GM18499 (cell line): ENCODE results near the gene KLHL6.
"Not testable (repeated sequence)": the region's sequence is repeated elsewhere in the genome, so short reads cannot be mapped to it uniquely, and the experiment has no call there.

Source experiments
- ATAC-seq: cut with Tn5 transposase; IDR thresholded peaks from one replicate; pipeline ENCODE4 v1.9.1; 2021; ENCODE audit warnings: moderate number of reproducible peaks; ENCODE audit not compliant: insufficient read depth, unreplicated experiment

Gene KLHL6

DNA sequence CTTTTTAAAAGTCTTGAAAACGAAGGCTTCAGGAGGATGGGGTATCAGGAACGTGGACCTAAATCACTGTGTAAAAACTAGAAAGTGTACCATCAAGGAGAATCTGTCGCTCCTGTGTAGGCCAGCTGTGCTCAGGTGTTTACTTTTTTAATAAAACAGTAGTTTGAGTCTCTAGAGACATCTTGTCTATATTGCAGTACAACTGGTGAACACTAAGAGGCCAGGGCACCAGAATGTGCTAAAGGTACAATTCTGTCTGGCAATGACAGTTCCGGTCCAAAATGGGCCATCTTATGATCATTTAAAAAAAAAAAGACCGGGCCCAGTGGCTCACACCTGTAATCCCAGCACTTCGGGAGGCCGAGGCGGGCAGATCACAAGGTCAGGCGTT lies 65.3 kb downstream of the KLHL6 start:
- no peak for ATAC-seq

DNA sequence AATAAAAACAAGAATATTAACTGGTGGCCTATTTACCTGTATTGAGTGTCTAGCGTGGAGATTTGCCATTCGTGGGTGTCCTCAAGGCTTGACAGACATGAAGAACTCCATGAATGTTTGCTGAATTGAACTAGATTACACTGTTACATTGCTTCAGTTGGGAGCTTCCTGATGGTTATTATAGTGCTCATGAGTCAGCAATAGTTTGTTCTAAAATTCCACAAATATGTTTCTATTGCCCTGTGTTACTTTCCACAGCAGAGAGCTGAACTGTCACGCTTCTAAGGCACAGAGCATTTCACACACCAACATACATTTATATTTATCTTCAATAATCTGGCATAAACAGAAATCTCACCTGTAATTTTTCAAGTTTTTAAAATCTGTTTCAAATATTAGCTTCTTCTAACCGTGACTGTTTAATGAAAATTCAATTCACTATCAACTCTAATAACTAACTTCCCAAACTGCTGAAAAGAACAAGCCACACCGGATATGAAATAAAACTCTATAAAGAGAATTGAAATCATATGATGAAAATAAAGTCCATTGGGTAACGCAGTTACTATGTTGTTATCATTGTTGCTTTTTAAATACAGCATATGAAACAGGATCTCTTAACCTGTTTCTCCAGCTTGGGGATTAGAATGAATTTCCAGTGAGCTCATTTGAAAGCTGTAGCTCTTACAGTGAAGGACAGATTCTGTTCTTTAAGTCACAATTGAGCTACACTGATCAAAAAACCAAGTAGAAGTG lies 65.9 kb downstream of the KLHL6 start:
- ATAC-seq: no peak

DNA sequence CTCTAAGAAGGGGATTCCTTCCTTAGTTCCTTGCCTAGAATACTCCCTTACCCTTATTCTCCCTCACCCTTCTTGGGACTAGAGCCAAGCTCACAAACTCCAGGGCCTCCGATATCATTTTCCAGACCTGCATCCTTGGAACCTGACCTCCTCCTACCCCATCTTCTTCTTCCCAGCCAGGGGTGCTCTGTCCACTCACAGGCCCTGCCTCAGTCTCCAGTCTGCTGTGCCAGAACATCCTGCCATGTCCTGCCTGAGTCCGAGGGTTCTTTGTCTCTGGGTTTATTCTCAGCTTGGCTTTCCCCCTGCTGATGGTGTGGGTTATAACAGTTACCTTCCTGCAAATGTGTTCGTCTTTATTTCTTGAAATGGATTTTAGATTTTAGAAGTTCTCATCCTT lies 67.2 kb downstream of the KLHL6 start:
- no peak for ATAC-seq

GRCh38 chr3:183487896-183488295 lies 67.6 kb downstream of the KLHL6 start:
- no peak for ATAC-seq

DNA sequence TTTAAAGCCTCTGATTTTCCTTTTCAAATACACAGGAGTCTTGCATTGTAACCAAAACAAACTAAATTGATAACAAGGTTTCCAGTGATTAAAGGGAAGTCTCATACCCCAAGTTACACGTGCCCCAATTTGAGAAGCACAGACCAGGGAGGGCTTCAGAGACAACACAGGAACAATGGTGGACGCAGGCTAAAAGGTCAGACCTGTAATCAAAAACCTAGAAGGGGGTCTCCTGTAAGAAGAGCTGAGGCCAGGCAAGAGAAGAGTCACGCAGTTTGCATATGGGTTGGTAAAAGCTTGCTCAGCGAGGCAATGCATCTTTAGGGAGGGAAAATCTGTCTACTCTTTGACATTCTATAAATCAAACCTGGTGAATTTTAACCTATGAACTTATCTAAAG lies 68.5 kb downstream of the KLHL6 start:
- ATAC-seq: no peak

- no peak for ATAC-seq
These were observed 69.0 kb downstream of the KLHL6 start for GRCh38 chr3:183486472-183486871.

GRCh38 chr3:183485585-183485984 lies 69.9 kb downstream of the KLHL6 start:
- no peak for ATAC-seq

- ATAC-seq: no peak
These were observed 70.4 kb downstream of the KLHL6 start for GRCh38 chr3:183485093-183485492.

GRCh38 chr3:183484431-183485075 lies 71.0 kb downstream of the KLHL6 start:
- no peak for ATAC-seq

DNA sequence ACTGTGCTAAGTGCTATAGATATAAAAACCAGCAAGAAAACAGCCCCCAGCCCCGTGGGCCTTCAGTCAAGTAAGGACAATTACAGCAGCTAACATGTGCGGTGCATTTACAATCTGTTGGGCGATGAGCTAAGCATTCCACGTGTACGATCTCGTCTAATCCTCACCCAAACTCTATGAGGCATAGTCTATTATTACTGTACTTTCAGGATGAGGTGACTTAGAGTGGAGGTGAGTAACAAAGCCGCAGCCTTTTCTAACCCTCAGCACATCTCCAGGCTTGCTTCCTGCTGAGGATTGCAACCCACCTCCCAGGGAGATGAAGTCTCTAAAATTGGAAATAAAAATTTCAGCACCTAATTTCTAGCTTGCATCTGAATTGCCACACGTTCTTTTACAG lies 73.9 kb downstream of the KLHL6 start:
- no peak for ATAC-seq

DNA sequence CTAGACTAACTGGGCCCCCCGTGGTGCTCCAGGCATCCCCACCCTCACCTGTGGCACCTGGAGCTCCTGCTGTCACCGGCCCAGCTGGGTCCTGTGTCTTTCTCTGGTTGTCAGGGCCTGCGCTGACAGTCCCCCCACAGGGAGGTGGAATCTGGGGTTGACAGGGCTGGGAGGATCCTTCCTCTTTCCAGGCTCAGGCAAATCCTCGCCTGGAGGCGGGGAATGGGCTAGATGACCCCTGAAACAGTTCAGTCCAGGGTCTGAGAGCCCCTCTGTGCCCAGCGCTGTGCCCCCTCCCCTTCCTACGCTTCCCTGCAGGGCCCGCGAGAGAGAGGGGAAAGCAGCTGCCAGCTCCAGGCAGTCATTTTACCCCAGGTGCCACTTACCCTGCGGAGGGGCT lies 77.0 kb downstream of the KLHL6 start:
- ATAC-seq: no peak

- ATAC-seq: no peak
These were observed 77.6 kb downstream of the KLHL6 start for GRCh38 chr3:183477801-183478456.

DNA sequence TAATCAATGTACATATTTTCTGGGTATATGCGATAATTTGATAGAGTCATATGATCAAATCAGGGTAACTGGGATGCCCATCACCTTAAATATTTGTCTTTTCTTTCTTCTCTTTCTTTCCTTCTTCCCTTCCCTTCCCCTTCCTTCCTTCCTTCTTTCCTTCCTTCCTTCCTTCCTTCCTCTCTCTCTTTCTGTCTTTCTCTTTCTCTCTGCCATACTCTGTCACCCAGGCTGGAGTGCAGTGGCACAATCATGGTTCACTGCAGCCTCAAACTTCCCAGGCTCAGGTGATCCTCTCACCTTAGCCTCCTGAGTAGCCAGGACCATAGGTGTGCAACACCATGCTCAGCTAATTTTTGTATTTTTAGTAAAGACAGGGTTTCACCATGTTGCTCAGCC lies 79.7 kb downstream of the KLHL6 start:
- not testable (repeated sequence) for ATAC-seq

DNA sequence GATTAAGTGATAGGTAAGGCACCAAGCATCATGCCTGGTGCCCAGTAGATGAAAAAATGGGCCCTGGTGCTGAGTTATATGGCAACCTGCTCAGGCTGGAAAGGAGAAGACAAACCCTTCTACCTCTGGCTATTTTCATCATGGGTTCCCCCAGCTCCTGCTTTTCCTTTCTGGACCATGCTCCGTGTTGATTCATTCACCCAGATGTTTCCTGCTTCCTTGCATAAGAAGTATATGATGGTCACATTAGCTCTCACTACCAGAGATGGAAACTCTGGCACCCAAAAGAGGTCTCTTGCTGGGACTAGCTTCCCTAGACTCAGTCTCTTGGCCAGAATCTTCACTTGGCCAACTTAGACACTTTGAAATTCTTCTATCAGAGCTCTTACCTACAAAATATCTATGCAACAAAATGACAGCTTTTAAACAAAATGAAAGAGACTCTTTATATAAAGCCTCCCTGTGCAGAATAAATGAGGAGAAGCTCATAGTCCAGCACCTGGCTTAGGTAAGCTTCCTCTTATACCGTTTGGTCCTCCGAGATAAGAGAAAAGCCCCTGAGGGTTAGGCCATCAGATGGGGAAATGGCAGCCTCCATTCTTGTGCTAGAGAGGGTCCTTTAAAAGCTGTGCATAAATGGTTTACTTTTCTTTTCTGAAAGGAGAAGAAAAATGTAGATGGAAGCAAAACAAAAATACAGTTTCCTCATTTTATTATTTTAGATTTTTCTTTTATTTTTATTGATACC lies 80.3 kb downstream of the KLHL6 start:
- ATAC-seq: no peak

DNA sequence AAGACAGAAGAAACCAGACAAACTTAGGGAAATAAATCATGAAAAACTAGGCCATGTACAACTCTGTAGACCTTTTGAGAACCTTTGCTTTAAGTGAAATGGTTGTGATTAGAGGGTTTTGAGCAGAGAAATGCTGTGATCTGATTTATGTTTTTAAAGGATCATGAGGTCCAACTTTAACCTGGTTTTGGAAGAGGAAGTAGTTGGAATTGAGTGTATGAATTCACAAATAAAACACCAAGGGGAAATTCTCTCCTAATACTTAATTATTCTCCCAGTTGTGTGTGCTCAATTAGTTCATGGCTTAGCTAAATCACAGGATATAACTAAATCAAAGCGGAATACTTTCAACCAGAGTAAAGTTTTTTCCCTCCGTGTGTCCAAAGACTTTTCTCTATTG lies 81.5 kb downstream of the KLHL6 start:
- ATAC-seq: no peak

DNA sequence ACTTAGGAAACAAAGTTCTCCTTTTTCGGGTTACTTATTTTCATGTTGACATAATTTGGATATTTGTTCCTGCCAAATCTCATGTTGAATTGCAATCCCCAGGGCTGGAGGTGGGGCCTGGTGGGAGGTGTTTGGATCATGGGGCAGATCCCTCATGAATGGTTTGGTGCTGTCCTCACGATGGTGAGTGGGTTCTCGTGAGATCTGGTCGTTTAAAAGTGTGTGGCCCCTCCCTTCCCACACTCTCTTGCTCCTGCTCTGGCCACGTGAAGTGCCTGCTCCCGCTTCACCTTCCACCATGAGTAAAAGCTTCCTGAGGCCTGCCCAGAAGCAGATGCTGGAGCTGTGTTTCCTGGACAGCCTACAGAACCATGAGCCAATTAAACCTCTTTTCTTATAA lies 83.4 kb downstream of the KLHL6 start:
- ATAC-seq: no peak

GRCh38 chr3:183468424-183468823 lies 87.1 kb downstream of the KLHL6 start:
- no peak for ATAC-seq

GRCh38 chr3:183466575-183466974 lies 88.9 kb downstream of the KLHL6 start:
- no peak for ATAC-seq

DNA sequence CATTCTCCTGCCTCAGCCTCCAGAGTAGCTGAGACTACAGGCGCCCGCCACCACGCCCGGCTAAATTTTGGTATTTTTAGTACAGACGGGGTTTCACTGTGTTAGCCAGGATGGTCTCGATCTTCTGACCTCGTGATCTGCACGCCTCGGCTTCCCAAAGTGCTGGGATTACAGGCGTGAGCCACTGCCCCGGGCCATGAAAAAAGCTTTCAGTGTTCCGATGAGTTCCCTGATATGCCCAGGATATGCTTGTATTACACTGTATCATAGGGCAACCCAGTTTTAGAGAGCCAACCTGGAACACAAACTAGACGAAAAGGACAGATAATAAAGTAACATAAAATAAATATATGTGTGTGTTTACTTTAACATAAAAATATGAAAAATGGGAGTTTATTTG lies 89.8 kb downstream of the KLHL6 start:
- ATAC-seq: not testable (repeated sequence)

- ATAC-seq: no peak
These were observed 91.0 kb downstream of the KLHL6 start for GRCh38 chr3:183464480-183464879.
